OCI-LY3 (cell line): ENCODE data around the gene TGM3.

Experiments
- EZH2phosphoT487 ChIP-seq: fragments of 200-600 bp; shearing (Covaris generic); IDR thresholded peaks from 2 replicates; pipeline ENCODE4 v1.6.1; 2018; ENCODE audit warnings: antibody characterized with exemption, mixed run types, low read depth
- TF ChIP-seq, protein P1 (sequence below): fragments of 200-600, 300-600 bp; sonication (generic); IDR thresholded peaks from 2 replicates; pipeline ENCODE4 v1.5.1; 2014; ENCODE audit warnings: antibody characterized with exemption, low read length, low read depth

GRCh38 chr20:2315440-2315778, 19.6 kb downstream of the TGM3 start:
- TF ChIP-seq, protein P1, sequence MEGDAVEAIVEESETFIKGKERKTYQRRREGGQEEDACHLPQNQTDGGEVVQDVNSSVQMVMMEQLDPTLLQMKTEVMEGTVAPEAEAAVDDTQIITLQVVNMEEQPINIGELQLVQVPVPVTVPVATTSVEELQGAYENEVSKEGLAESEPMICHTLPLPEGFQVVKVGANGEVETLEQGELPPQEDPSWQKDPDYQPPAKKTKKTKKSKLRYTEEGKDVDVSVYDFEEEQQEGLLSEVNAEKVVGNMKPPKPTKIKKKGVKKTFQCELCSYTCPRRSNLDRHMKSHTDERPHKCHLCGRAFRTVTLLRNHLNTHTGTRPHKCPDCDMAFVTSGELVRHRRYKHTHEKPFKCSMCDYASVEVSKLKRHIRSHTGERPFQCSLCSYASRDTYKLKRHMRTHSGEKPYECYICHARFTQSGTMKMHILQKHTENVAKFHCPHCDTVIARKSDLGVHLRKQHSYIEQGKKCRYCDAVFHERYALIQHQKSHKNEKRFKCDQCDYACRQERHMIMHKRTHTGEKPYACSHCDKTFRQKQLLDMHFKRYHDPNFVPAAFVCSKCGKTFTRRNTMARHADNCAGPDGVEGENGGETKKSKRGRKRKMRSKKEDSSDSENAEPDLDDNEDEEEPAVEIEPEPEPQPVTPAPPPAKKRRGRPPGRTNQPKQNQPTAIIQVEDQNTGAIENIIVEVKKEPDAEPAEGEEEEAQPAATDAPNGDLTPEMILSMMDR, result no peak
- TF ChIP-seq EZH2phosphoT487, result no peak
